SKM-1 (cell line): ENCODE data around the gene ZDHHC20.

Experiments used
- DNase-seq: peaks from one replicate; lab custom pipeline; 2025; ENCODE audit not compliant: unreplicated experiment; lab: John Stamatoyannopoulos, UW

ZDHHC20 gene

DNA sequence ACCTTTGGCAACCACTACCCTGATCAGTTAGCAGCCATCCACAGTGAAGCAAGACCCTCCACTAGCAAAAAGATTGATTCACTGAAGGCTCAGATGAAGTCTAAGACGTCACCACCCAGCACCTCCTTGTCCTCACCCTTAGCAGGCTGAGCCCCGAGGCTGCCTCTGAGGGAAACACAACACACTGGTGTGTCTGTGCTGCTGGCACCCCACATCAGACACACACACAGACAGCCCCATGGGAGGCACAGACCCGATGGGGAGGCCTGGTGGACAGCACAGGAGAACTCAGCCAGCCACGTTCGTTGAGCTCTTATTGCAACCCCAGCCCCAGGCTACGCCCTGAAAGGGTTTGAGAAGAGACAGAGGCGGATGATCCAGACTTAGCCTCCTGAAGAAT lies 94.7 kb downstream of the ZDHHC20 start:
- no peak for DNase-seq

- no peak for DNase-seq
These were observed 96.4 kb downstream of the ZDHHC20 start for GRCh38 chr13:21362741-21363140.

DNA sequence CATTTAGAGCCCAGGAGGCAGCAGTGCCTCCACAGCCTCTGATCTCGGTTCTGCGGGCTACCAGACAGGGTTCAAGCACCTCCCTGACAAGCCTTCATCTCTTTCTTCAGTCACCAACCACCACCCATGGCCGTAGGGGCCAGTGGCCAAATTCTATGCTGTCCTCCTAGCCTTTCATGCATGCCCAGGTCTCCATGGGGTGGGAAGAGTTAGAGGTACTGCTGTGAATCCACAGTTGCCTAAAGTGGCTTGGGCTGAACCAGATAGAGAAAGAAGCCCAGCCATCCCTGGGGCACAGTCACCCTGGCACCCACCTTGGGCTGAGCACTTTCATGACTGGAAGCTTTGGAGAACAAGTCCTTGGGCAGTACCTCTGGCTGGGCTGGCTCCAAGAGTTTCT lies 97.4 kb downstream of the ZDHHC20 start:
- no peak for DNase-seq

DNA sequence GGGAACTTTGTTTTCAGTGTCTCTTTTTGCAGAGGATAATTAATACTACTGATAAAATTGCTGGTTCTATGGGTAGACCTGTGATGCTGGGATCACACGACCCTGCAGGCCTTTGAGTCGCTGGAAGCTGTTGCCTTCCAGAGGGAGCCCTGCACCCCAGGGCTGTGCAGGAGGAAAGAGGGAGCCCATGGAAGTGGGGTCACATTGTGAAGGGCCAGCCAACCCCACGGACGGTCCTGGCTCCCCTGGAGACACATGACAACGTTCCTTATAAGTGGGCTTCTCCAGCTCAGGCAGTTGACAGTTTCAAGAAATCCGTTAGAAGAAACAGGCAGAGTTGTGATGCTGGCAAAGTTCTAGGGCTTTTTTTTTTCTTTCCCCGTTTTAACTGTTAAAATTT lies 98.0 kb downstream of the ZDHHC20 start:
- no peak for DNase-seq

DNA sequence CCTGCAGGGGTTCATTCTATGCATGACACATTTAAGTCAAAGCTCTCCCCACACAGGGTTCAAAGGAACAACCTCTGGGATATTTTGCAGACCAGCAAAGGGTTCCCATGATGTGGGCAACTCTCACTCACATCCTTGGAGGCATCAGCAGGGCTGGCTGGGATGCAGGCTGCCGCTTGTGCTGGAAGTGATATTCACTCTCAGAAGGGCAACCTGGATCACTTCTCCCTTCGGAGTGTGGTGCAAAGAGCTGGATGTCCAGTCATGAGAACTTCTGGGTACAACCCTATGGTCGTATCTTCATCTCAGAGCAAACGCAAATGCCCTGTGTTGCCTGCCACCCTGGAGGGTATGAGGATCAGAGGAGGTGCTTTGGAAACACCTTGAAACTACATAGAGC lies 98.6 kb downstream of the ZDHHC20 start:
- no peak for DNase-seq

DNA sequence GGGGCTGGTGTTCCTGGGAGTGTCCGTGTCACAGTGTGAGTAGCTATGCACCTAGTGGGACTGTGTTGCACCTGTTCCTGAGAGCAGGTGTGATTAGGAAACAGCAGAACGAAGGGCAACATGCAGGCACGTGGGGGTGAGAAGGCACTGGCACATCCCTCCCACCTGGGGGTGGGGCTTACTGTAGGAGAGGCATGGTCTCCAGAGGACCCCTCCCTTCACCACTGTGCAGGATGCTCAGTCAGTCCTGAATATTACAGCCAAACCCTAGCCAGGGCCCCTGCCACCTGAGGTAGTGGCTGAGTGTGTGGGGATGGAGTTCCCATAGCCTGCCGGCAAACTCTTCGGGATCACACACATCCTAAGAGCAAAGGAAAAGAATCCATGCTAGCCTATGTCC lies 99.2 kb downstream of the ZDHHC20 start:
- no peak for DNase-seq

DNA sequence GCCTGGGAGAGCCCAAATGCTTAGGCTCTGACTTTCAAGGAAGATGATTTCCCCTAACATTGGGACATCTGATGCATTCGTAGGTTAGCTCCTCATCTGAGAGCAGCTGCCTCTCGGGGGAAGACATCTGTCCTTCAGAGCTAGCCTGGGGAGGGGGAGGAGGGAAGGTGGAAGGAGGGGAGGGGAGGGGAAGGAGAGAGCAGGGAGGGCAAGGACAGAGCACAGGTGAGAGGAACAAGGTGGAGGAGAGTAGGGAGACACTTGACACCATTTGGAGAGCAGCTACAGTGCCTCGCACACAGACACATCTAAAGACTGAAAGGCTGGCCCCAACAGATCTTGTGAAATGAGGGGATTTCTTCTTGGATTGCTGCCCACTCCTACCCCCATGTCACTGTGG lies 103.8 kb downstream of the ZDHHC20 start:
- DNase-seq = no peak

DNA sequence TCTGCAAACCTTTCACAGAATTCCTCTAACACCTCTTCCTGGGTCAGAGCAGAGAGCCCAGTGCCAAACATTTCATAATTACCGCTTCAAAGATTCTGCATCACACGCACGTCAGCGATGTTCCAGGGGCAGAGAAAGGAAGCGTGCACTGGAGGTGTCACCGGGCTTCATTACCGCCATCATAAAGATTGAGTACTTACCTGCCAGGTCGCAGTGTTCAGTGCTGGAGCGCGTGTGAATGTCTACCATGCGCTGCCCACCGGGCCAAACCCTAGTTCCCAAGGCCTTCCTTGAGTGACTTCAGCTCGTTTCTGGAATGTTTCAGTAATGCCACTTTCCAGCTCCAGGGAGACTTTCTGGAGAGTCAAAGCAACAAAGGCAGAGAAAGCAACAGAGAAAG lies 104.4 kb downstream of the ZDHHC20 start:
- no peak for DNase-seq

GRCh38 chr13:21348488-21349120 lies 110.5 kb downstream of the ZDHHC20 start:
- DNase-seq = no peak

DNA sequence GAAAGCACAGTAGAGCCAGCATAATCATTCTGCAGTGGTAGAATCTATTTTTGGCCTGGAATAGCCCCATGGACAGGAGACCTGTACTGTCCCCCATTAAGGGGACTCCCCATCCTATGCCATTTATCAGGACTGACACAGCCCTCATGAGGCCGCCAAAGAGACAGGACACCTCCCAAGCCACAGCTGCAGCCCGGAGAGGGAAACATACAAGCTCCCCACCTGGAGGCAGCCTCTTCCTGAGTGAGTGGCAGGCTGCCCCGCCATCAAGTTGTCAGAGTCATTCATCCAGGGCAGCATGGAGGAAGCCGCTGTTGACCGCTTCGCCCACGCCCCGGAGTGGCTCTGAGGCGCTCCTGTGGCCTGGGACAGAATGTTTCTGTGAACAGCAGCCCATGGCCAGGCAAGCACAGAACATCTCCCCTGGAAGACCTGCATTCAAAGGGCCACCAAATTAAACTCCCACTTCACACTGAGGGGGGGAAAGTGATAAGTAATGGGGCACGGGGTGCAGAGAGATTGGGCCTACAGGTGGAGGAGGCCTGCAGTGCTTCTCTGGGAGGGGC lies 111.3 kb downstream of the ZDHHC20 start:
- no peak for DNase-seq

DNA sequence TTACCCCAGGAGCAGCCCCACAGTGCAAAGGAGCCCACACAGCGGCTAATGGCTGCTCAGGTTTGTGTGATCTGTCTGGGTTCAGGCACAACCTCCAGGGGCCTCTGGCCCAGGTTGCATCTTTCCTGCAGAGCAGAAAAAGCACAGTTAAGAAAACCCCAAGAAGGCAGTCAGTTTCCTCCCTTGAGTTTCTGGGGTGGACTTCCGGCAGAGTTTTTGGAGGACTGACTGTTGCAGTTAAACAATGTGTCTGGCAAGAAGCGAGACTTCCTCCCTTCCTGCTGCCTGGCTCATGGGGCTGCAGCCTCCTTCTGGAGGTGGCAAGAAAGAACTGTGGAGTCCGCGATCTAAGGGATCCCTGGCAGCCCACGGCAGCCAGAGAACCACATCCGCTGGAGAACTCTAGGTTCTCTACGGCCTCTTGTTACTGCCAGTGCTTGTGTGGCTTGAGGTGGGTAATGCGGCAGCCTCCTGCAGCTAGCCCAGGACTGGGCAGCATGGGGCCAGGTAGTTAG lies 114.4 kb downstream of the ZDHHC20 start:
- no peak for DNase-seq

DNA sequence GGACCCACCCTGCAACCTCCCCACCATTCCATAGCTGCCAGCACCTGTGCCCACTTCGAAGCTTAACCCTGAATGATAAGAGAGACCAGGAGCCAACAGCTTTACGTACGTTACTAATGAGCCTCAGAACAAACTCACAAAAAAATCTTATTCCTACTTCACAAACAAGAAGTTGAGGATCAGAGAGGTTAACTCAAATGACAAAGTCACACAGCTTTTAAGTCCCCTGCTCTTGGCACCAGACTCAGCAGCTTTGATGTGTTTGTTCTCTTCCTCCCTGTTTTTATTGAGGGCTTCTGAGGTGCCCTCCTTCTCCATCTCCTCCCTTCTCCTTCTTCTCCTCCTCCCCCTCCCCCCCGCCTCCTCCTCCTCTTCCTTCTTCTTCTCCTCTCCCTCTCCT lies 115.4 kb downstream of the ZDHHC20 start:
- no peak for DNase-seq

- DNase-seq = no peak
These were observed 116.2 kb downstream of the ZDHHC20 start for GRCh38 chr13:21342699-21343442.

DNA sequence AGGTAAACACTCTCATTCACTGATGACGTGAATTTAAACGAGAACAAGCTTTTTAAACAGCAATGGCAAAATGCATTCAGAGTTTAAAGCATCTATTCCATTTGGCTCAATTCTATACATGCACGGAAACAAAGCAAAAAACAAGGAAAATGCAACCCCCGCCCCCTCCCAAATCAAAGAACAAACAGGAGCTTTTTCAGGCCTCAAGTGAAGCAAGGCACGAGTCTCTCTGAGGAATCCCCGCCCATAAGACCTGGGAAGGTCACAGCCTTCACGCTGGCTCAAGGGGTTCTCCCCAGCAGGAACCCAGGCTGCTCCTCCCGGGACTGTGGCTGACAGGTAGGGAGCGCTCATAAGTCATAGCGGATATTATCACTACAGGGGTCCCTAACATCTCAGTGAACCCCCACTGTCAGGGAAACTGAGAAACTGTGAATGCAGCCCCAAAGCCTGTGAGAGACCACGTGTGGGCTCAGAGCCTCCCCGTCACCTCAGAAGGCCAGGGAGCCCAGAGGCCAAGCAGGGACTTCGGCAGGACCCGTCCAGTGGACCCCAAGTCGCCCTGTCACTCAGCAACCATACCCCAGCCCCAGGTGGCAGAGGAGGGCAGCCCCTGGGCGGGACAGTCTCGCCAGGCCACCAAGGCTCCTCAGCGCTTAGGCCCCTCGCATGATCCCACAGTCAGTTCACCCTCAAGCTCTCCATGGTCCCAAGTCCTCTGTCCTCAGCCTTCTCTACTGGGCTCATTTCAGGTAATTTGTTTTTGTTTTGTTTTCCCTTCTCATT lies 117.3 kb downstream of the ZDHHC20 start:
- DNase-seq = no peak

- DNase-seq = no peak
These were observed 120.3 kb downstream of the ZDHHC20 start for GRCh38 chr13:21338639-21339278.

GRCh38 chr13:21338156-21338555 lies 120.9 kb downstream of the ZDHHC20 start:
- no peak for DNase-seq

DNA sequence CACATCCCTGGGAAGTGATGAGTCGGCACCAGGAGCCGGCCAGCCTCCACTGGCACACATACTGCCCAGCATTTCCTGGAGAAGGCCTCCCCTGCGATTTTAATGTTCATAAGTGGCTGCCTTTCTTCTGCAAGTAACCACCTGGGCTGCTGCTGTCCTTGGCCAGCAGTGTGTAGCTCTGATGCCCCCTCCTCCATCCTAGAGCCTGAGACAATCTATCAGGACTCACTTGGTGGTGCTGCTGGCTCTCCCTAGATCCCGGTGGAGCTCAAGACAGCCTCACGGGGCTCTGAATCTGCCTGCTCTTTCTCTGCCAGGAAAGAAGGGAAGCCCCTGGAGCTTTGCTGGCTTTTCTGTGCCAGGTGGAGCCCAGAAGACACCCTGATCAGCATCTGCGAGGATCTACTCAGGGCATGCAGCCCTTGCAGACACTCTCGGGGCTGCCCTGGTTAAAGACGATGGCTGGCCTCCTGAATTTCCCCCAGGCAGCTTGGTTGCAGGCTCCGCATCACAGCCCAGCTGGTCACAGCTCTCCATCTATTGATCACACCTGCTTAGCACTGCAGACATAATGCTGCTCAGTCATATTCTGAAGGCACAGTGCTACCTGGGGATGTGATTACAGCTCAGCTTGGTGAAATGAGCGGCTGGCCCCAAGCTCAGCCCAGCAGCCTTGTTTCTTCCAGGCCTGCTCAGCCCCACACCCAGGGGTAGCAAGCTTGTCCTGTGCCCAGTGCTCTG lies 122.3 kb downstream of the ZDHHC20 start:
- no peak for DNase-seq

DNA sequence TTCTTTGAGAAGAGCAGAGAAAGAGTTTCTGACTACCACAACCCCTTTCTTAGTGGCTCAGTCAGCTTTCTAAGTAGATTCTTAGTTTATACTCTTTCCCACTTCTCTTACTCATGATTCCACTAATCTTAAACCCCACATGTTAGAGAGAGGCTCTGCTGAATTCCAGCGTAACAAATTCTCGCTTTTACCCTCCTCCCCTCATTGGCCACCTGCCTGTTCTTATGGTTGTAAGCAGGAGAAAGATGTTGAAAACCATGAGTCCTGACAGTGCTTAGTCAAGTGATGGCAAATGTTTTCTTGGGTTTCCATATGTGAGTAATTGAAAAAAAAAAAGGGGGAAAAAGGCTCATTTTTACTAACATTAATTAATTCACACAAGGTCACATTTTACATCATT lies 125.9 kb downstream of the ZDHHC20 start:
- no peak for DNase-seq

- no peak for DNase-seq
These were observed 128.8 kb downstream of the ZDHHC20 start for GRCh38 chr13:21330126-21330861.
